Body of pancreas (tissue), 4 donors: ENCODE measurements around the gene TACC2. TPM values are rescaled to one million over a fixed set of nuclear protein-coding genes. Genes with fewer than 3 reads are reported as not detected.
"Not testable (repeated sequence)": the region's sequence is repeated elsewhere in the genome, so short reads cannot be mapped to it uniquely, and the experiment has no call there.

ENCODE experiments used
- ATAC-seq: fragments of 150-250 bp; one replicate; pipeline ENCODE4 v1.9.1; 2016
- DNase-seq, 4 donors: peaks; one replicate each; pipeline ENCODE4 v3.0.0-alpha.2; 2019
- H3K27ac ChIP-seq, 4 donors: fragments of 200-600 bp; sonication (generic); 1 replicate in 3 of 4; 2 replicates in 1 of 4; pipeline versions ENCODE4 v1.5.1 to v1.6.1; 2016 to 2019; ENCODE audit warnings: mild to moderate bottlenecking in 1 of 4, mixed read lengths in 1 of 4, moderate library complexity in 1 of 4
- H3K27me3 ChIP-seq, 2 donors: fragments of 200-600 bp; sonication (generic); one replicate each; pipeline ENCODE4 v1.6.0; 2016; ENCODE audit warnings: mild to moderate bottlenecking in 1 of 2
- H3K36me3 ChIP-seq, 2 donors: fragments of 200-600 bp; sonication (generic); replicated peaks in 1 of 2; 2 replicates each; pipeline ENCODE4 v1.5.1; 2016; ENCODE audit warnings: low read depth in 2 of 2; ENCODE audit not compliant: insufficient read depth in 1 of 2
- H3K4me1 ChIP-seq: fragments of 200-600 bp; sonication (generic); one replicate; pipeline ENCODE4 v1.6.0; 2016
- H3K4me3 ChIP-seq, 2 donors: fragments of 200-600 bp; sonication (generic); 1 replicate in 1 of 2; 2 replicates in 1 of 2; pipeline ENCODE4 v1.5.1; 2016 to 2019
- H3K9me3 ChIP-seq, 3 donors: fragments of 200-600 bp; sonication (generic); 1 replicate in 2 of 3; 2 replicates in 1 of 3; pipeline ENCODE4 v1.5.1; 2016
- CTCF ChIP-seq, 7 experiments: fragments of 450-650 bp in 4 of 7; fragments of 200-600 bp in 3 of 7; sonication (generic) in 3 of 7; IDR thresholded peaks; one replicate each; pipeline ENCODE4 v1.5.1; 2016 to 2019; ENCODE audit warnings: antibody characterized with exemption in 7 of 7
- POLR2A ChIP-seq, 3 donors: fragments of 450-650 bp; IDR thresholded peaks; one replicate each; pipeline ENCODE4 v1.6.1; 2016; ENCODE audit warnings: antibody characterized with exemption in 3 of 3, mild to moderate bottlenecking in 2 of 3
- WGBS, 2 donors: methylation state at CpG; one replicate each; pipeline ENCODE4 v1.1.5; 2017; 5-methylcytosine and 5-hydroxymethylcytosine counted together
- intact Hi-C: fragments of 100-400 bp; cut with DNase I; formaldehyde crosslinking; loops from one replicate; pipeline ENCODE4 v1.15.1; 2023
- total RNA-seq, 2 donors: library from RNA; depleted of rRNA; stranded (reverse); fragments of >200 nt; gene quantifications; one replicate each; pipeline ENCODE4 v1.1.0, GENCODE V29; 2016

Gene TACC2
- total RNA-seq, 2 donors from 2014 or later: 29.0 to 38.7 TPM

GRCh38 chr10:121959671-121960070, 29.3 kb upstream of the TACC2 start:
- no peak for TF ChIP-seq CTCF (IDR thresholded peaks at IDR 0.05)
- no peak for TF ChIP-seq POLR2A (IDR thresholded peaks at IDR 0.05)
- ATAC-seq: no peak
- intact Hi-C loops: loop anchor here (10.0 kb wide), 1 partner anchor 145 kb away; no protein-coding TSS in a partner anchor
- Histone ChIP-seq H3K36me3 (peaks cover 2 to 12% of the 10 kb centered on the region in 2 donors), H3K27ac (no peak overlapping the region), H3K27me3 (no peaks in the 10 kb centered on the region), H3K4me1 (no peaks in the 10 kb centered on the region), H3K9me3 (no peaks in the 10 kb centered on the region), H3K4me3 (no peak overlapping the region)
- WGBS, 2 donors: 93 to 95% methylated on average over 3 of the region's 3 CpGs
- DNase-seq: no peak

- Histone ChIP-seq H3K27ac (no peak overlapping the region), H3K4me1 (no peaks in the 10 kb centered on the region), H3K4me3 (no peak overlapping the region), H3K36me3 (peaks cover 11 to 22% of the 10 kb centered on the region in 2 donors), H3K27me3 (no peaks in the 10 kb centered on the region), H3K9me3 (no peaks in the 10 kb centered on the region)
- intact Hi-C loops: loop anchor here (10.0 kb wide), 1 partner anchor 143 kb away; no protein-coding TSS in a partner anchor
- WGBS, 2 donors: 73 to 74% methylated on average over 2 of the region's 2 CpGs
- DNase-seq (no peak), ATAC-seq (no peak)
- TF ChIP-seq CTCF (IDR thresholded peaks at IDR 0.05) (no peak), POLR2A (IDR thresholded peaks at IDR 0.05) (no peak)
Observed at GRCh38 chr10:121961456-121961855, 27.5 kb upstream of the TACC2 start.

- Histone ChIP-seq H3K36me3 (peaks cover 11 to 31% of the 10 kb centered on the region in 2 donors), H3K9me3 (no peaks in the 10 kb centered on the region), H3K4me3 (no peak overlapping the region), H3K27ac (no peak overlapping the region), H3K4me1 (no peaks in the 10 kb centered on the region), H3K27me3 (no peaks in the 10 kb centered on the region)
- DNase-seq (no peak), ATAC-seq (no peak)
- intact Hi-C loops: loop anchor here (10.0 kb wide), 1 partner anchor 139 kb away; no protein-coding TSS in a partner anchor
- 89 to 90% methylated on average over 3 of the region's 3 CpGs for WGBS, 2 donors
- TF ChIP-seq CTCF (IDR thresholded peaks at IDR 0.05): no peak
- TF ChIP-seq POLR2A (IDR thresholded peaks at IDR 0.05): no peak
Observed at GRCh38 chr10:121965996-121966395, 23.0 kb upstream of the TACC2 start.

GRCh38 chr10:121969086-121969485, 19.9 kb upstream of the TACC2 start:
- DNase-seq: peak; percentile 18 to 65 (median 49)
- H3K4me1 ChIP-seq: peaks cover 27% of the 10 kb centered on the region
- peaks cover 11 to 31% of the 10 kb centered on the region in 2 donors for H3K36me3 ChIP-seq
- not testable (repeated sequence) for H3K9me3 ChIP-seq, ATAC-seq, H3K4me3 ChIP-seq, H3K27ac ChIP-seq, H3K27me3 ChIP-seq
- intact Hi-C loops: loop anchor here (10.0 kb wide), 1 partner anchor 136 kb away; no protein-coding TSS in a partner anchor
- 81 to 82% methylated on average over 8 of the region's 8 CpGs for WGBS, 2 donors

GRCh38 chr10:121974019-121974534, 14.9 kb upstream of the TACC2 start:
- peaks cover 38% of the 10 kb centered on the region for H3K4me1 ChIP-seq
- intact Hi-C loops: no loop called here
- H3K9me3 ChIP-seq: no peaks in the 10 kb centered on the region
- DNase-seq: no peak
- peak; percentile 9 for ATAC-seq
- peaks cover 0 to 2% of the 10 kb centered on the region in 2 donors for H3K36me3 ChIP-seq
- peak overlapping the region; percentile 55 to 90 for H3K4me3 ChIP-seq
- WGBS, 2 donors: 2 to 5% methylated on average over 7 to 21 of the region's 21 CpGs
- H3K27ac ChIP-seq: peak overlapping the region; percentile 86 to 98 (median 96)
- TF ChIP-seq CTCF (IDR thresholded peaks at IDR 0.05): peak in 2 of 7 experiments; percentile 5 to 19
- TF ChIP-seq POLR2A (IDR thresholded peaks at IDR 0.05): no peak
- H3K27me3 ChIP-seq: no peaks in the 10 kb centered on the region
